CD4-positive, alpha-beta T cell treated with Interleukin-6 at 100 ng/mL for 8 hours (primary cell): ENCODE data around the gene SNX20.

Source experiments
- DNase-seq: peaks from one replicate; pipeline ENCODE4 v3.0.0-alpha.2; 2020; ENCODE audit warnings: mixed read lengths, low spot score

The SNX20 gene

GRCh38 chr16:50659806-50660205, 21.3 kb downstream of the SNX20 start:
- no peak for DNase-seq

GRCh38 chr16:50657241-50657640, 23.9 kb downstream of the SNX20 start:
- no peak for DNase-seq

GRCh38 chr16:50655558-50656055, 25.5 kb downstream of the SNX20 start:
- no peak for DNase-seq

- DNase-seq: no peak
Observed at GRCh38 chr16:50653633-50654519, 27.2 kb downstream of the SNX20 start.

GRCh38 chr16:50652836-50653425, 28.2 kb downstream of the SNX20 start:
- DNase-seq: no peak

GRCh38 chr16:50651835-50652438, 29.2 kb downstream of the SNX20 start:
- no peak for DNase-seq

- DNase-seq: no peak
Observed at GRCh38 chr16:50646345-50646744, 34.8 kb downstream of the SNX20 start.

- DNase-seq: no peak
Observed at GRCh38 chr16:50645563-50646220, 35.4 kb downstream of the SNX20 start.

GRCh38 chr16:50644729-50645128, 36.4 kb downstream of the SNX20 start:
- DNase-seq: peak; percentile 39

- no peak for DNase-seq
Observed at GRCh38 chr16:50644245-50644644, 36.9 kb downstream of the SNX20 start.

GRCh38 chr16:50643192-50643591, 37.9 kb downstream of the SNX20 start:
- DNase-seq: no peak

GRCh38 chr16:50642349-50642748, 38.8 kb downstream of the SNX20 start:
- DNase-seq: no peak

- DNase-seq: no peak
Observed at GRCh38 chr16:50641818-50642187, 39.3 kb downstream of the SNX20 start.

- no peak for DNase-seq
Observed at GRCh38 chr16:50640919-50641817, 39.9 kb downstream of the SNX20 start.

GRCh38 chr16:50640391-50640790, 40.7 kb downstream of the SNX20 start:
- no peak for DNase-seq

- no peak for DNase-seq
Observed at GRCh38 chr16:50638816-50639670, 42.1 kb downstream of the SNX20 start.

GRCh38 chr16:50637716-50638602, 43.2 kb downstream of the SNX20 start:
- DNase-seq: no peak

GRCh38 chr16:50636753-50637374, 44.2 kb downstream of the SNX20 start:
- no peak for DNase-seq
